ENCODE data around the gene NDRG2.
A peak's percentile ranks its signal among the peaks of the same experiment; 100 is the strongest.

NDRG2 gene

GRCh38 chr14:21070083-21070609, 45.3 kb upstream of the NDRG2 start, which contains the start of gene ARHGEF40:
Gene ARHGEF40 (plus strand): TSS chr14:21070304. CDS start chr14:21070397, 93 bp downstream.
- H3K4me3 ChIP-seq (ENCODE audit: low read depth, low read length), result peak within 1 kb of the TSS; percentile 27
- TF ChIP-seq CTCF (IDR thresholded peaks at IDR 0.05; ENCODE audit: borderline replicate concordance, insufficient read depth, low read depth, low read length), result no peak

GRCh38 chr14:21069388-21070082, 44.7 kb upstream of the NDRG2 start:
- TF ChIP-seq CTCF (IDR thresholded peaks at IDR 0.05; ENCODE audit: borderline replicate concordance, insufficient read depth, low read depth, low read length), result no peak
- H3K4me3 ChIP-seq (ENCODE audit: low read depth, low read length), result no peak overlapping the region

- H3K4me3 ChIP-seq (ENCODE audit: low read depth, low read length), result no peak overlapping the region
- TF ChIP-seq CTCF (IDR thresholded peaks at IDR 0.05; ENCODE audit: borderline replicate concordance, insufficient read depth, low read depth, low read length), result peak; percentile 26; the same call in 1 of the 2 replicates
Observed at GRCh38 chr14:21068521-21069387, 43.9 kb upstream of the NDRG2 start.

- TF ChIP-seq CTCF (IDR thresholded peaks at IDR 0.05; ENCODE audit: borderline replicate concordance, insufficient read depth, low read depth, low read length), result peak; percentile 16; the same call in 1 of the 2 replicates
- no peak overlapping the region for H3K4me3 ChIP-seq (ENCODE audit: low read depth, low read length)
Observed at GRCh38 chr14:21066882-21067502, 42.1 kb upstream of the NDRG2 start.

GRCh38 chr14:21063479-21063878, 38.6 kb upstream of the NDRG2 start:
- no peak overlapping the region for H3K4me3 ChIP-seq (ENCODE audit: low read depth, low read length)
- no peak for TF ChIP-seq CTCF (IDR thresholded peaks at IDR 0.05; ENCODE audit: borderline replicate concordance, insufficient read depth, low read depth, low read length)

- H3K4me3 ChIP-seq (ENCODE audit: low read depth, low read length), result no peak overlapping the region
- no peak for TF ChIP-seq CTCF (IDR thresholded peaks at IDR 0.05; ENCODE audit: borderline replicate concordance, insufficient read depth, low read depth, low read length)
Observed at GRCh38 chr14:21061347-21061668, 36.4 kb upstream of the NDRG2 start.
